Liver (tissue), 9 donors: ENCODE measurements around the gene HSD17B12. TPM values are rescaled to one million over a fixed set of nuclear protein-coding genes. Genes with fewer than 3 reads are reported as not detected.

Experiments
- DNase-seq: peaks from one replicate; pipeline ENCODE4 v3.0.0-alpha.2; 2017; ENCODE audit warnings: low spot score
- H3K27ac ChIP-seq, 2 donors: one replicate each; pipeline ENCODE4 v1.7.0; 2013; ENCODE audit warnings: inconsistent platforms in 2 of 2, low read length in 2 of 2, control low read depth in 1 of 2, low read depth in 1 of 2, mild to moderate bottlenecking in 1 of 2
- H3K27me3 ChIP-seq, 4 donors: one replicate each; pipeline versions ENCODE4 v1.6.1 to v1.7.0; 2013; ENCODE audit warnings: low read length in 3 of 4, inconsistent platforms in 1 of 4, mild to moderate bottlenecking in 1 of 4, moderate library complexity in 1 of 4; ENCODE audit not compliant: control insufficient read depth in 4 of 4, insufficient read depth in 4 of 4
- H3K36me3 ChIP-seq, 4 donors: one replicate each; pipeline versions ENCODE4 v1.6.1 to v1.7.0; 2013; ENCODE audit warnings: low read length in 3 of 4, mild to moderate bottlenecking in 3 of 4, low read depth in 1 of 4, moderate library complexity in 1 of 4; ENCODE audit not compliant: control insufficient read depth in 4 of 4, insufficient read depth in 3 of 4
- H3K4me1 ChIP-seq, 4 donors: one replicate each; pipeline versions ENCODE4 v1.6.1 to v1.7.0; 2013; ENCODE audit warnings: low read length in 3 of 4, mild to moderate bottlenecking in 3 of 4, moderate library complexity in 1 of 4; ENCODE audit not compliant: control insufficient read depth in 4 of 4, insufficient read depth in 4 of 4
- H3K4me3 ChIP-seq, 3 donors: one replicate each; pipeline versions ENCODE4 v1.6.1 to v1.7.0; 2013; ENCODE audit warnings: low read length in 3 of 3, control low read depth in 1 of 3, low read depth in 1 of 3, mild to moderate bottlenecking in 1 of 3
- H3K9ac ChIP-seq, 2 donors: one replicate each; pipeline ENCODE4 v1.7.0; 2013; ENCODE audit warnings: low read length in 2 of 2, mild to moderate bottlenecking in 2 of 2, moderate library complexity in 2 of 2, control low read depth in 1 of 2, low read depth in 1 of 2
- H3K9me3 ChIP-seq, 4 donors: one replicate each; pipeline versions ENCODE4 v1.6.1 to v1.7.0; 2013; ENCODE audit warnings: low read length in 3 of 4; ENCODE audit not compliant: control insufficient read depth in 4 of 4
- ATF3 ChIP-seq: IDR thresholded peaks from 2 replicates; pipeline ENCODE4 v1.6.1; 2016; ENCODE audit warnings: antibody characterized with exemption
- EGR1 ChIP-seq, 2 donors: IDR thresholded peaks; 2 replicates each; pipeline ENCODE4 v1.6.1; 2016 to 2018; ENCODE audit warnings: antibody characterized with exemption in 2 of 2, low read depth in 2 of 2
- FOXA1 ChIP-seq: IDR thresholded peaks from 2 replicates; pipeline ENCODE4 v1.6.1; 2016; ENCODE audit warnings: antibody characterized with exemption
- FOXA2 ChIP-seq: IDR thresholded peaks from 2 replicates; pipeline ENCODE4 v1.6.1; 2016; ENCODE audit warnings: antibody characterized with exemption
- GABPA ChIP-seq, 2 donors: IDR thresholded peaks in 1 of 2; conservative IDR thresholded peaks in 1 of 2; 2 replicates each; pipeline ENCODE4 v1.6.1; 2016; ENCODE audit warnings: antibody characterized with exemption in 2 of 2, mild to moderate bottlenecking in 1 of 2, moderate library complexity in 1 of 2
- RAD21 ChIP-seq, 2 donors: IDR thresholded peaks; 2 replicates each; pipeline ENCODE4 v1.6.1; 2016; ENCODE audit warnings: antibody characterized with exemption in 2 of 2, mild to moderate bottlenecking in 2 of 2
- RXRA ChIP-seq, 2 donors: IDR thresholded peaks; 2 replicates each; pipeline ENCODE4 v1.6.1; 2017 to 2018; ENCODE audit warnings: antibody characterized with exemption in 2 of 2, mild to moderate bottlenecking in 1 of 2
- YY1 ChIP-seq: IDR thresholded peaks from 2 replicates; pipeline ENCODE4 v1.6.1; 2016; ENCODE audit warnings: antibody characterized with exemption, mild to moderate bottlenecking
- ZBTB33 ChIP-seq: IDR thresholded peaks from 2 replicates; pipeline ENCODE4 v1.6.1; 2016; ENCODE audit warnings: antibody characterized with exemption
- WGBS: extraction: QIAGEN DNeasy Blood & Tissue Kit; methylation state at CpG from one replicate; pipeline ENCODE4 v1.1.7; 2013; 5-methylcytosine and 5-hydroxymethylcytosine counted together
- polyA plus RNA-seq, 2 donors: library from polyadenylated mRNA; stranded (reverse) in 1 of 2; unstranded in 1 of 2; fragments of 200-250 nt in 1 of 2; fragments of >200 nt in 1 of 2; fragmentation: Nextera tagmentation in 1 of 2; extraction: Ambion mirVana in 1 of 2; gene quantifications; one replicate each; pipeline versions ENCODE4 v1.2.1 to v1.2.3, GENCODE V29; 2013 to 2015
- total RNA-seq, 2 donors: library from RNA; depleted of rRNA; stranded (reverse); fragments of >200 nt; gene quantifications; one replicate each; pipeline ENCODE4 v1.2.3, GENCODE V29; 2014
- TF ChIP-seq, protein P1 (sequence below): fragments of 150-350 bp; IDR thresholded peaks from 2 replicates; pipeline ENCODE4 v1.5.1; 2017; ENCODE audit warnings: improper control_type of control experiment, low read depth, low read length; ENCODE audit not compliant: missing input control
- TF ChIP-seq, protein P2 (sequence below): IDR thresholded peaks from 2 replicates; pipeline ENCODE4 v1.6.1; 2016; ENCODE audit warnings: antibody characterized with exemption
- donor health status: healthy.
- donor health status: healthy.
- donor health status: healthy.
- donor health status: healthy.
- donor health status: healthy.

The HSD17B12 gene
- total and polyA plus RNA-seq, 4 donors = 50.3 to 126 (median 68.3) TPM

GRCh38 chr11:43708776-43709175, 28.2 kb downstream of the HSD17B12 start:
- Histone ChIP-seq H3K36me3 (peaks cover 0 to 1% (median 0%) of the 10 kb centered on the region in 4 donors), H3K9ac (no peak overlapping the region), H3K9me3 (no peaks in the 10 kb centered on the region), H3K4me3 (no peak overlapping the region), H3K27ac (no peak overlapping the region), H3K27me3 (no peaks in the 10 kb centered on the region), H3K4me1 (peaks cover 0 to 2% (median 0%) of the 10 kb centered on the region in 4 donors)
- no peak for TF ChIP-seq EGR1 (IDR thresholded peaks at IDR 0.05; ENCODE audit: low read depth in 2 of 2)
- TF ChIP-seq, protein P1, sequence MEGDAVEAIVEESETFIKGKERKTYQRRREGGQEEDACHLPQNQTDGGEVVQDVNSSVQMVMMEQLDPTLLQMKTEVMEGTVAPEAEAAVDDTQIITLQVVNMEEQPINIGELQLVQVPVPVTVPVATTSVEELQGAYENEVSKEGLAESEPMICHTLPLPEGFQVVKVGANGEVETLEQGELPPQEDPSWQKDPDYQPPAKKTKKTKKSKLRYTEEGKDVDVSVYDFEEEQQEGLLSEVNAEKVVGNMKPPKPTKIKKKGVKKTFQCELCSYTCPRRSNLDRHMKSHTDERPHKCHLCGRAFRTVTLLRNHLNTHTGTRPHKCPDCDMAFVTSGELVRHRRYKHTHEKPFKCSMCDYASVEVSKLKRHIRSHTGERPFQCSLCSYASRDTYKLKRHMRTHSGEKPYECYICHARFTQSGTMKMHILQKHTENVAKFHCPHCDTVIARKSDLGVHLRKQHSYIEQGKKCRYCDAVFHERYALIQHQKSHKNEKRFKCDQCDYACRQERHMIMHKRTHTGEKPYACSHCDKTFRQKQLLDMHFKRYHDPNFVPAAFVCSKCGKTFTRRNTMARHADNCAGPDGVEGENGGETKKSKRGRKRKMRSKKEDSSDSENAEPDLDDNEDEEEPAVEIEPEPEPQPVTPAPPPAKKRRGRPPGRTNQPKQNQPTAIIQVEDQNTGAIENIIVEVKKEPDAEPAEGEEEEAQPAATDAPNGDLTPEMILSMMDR = peak; percentile 31
- TF ChIP-seq RAD21 (IDR thresholded peaks at IDR 0.05) = peak; percentile 62 to 73
- WGBS = 79% methylated on average over 4 of the region's 4 CpGs
- no peak for DNase-seq

DNA sequence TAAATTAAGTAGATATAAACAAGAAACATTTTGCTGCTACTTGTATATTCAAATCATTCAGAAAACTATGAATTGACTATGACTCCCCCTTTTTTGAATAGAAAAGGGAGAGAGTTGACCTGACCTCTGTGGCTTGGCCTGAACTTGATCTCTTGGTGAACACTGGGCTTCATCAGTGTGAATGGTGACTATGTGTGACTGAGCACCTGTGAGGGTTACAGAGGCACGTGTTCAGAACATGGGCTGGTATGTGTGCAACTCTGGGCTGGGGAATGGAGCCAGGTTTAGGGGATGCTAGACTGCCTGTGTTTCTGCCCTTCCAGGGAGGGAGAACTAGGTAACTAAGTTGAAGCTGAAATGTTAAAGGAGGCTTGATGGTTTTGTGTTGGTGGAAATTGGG, 29.2 kb downstream of the HSD17B12 start:
- H3K4me3 ChIP-seq = no peak overlapping the region
- DNase-seq = no peak
- H3K27me3 ChIP-seq = no peaks in the 10 kb centered on the region
- 98% methylated on average over 1 of the region's 1 CpG for WGBS
- no peak overlapping the region for H3K27ac ChIP-seq
- H3K9me3 ChIP-seq = no peaks in the 10 kb centered on the region
- peaks cover 0 to 1% (median 0%) of the 10 kb centered on the region in 4 donors for H3K36me3 ChIP-seq
- H3K9ac ChIP-seq = no peak overlapping the region
- TF ChIP-seq FOXA2 (no peak), EGR1 (IDR thresholded peaks at IDR 0.05; ENCODE audit: low read depth in 2 of 2) (no peak)
- H3K4me1 ChIP-seq = peaks cover 0 to 2% (median 0%) of the 10 kb centered on the region in 4 donors

GRCh38 chr11:43712676-43713075, 32.1 kb downstream of the HSD17B12 start:
- H3K4me3 ChIP-seq = no peak overlapping the region
- H3K36me3 ChIP-seq = no peaks in the 10 kb centered on the region
- WGBS = 90% methylated on average over 4 of the region's 4 CpGs
- no peak overlapping the region for H3K9ac ChIP-seq
- no peak for DNase-seq
- H3K4me1 ChIP-seq = no peaks in the 10 kb centered on the region
- no peak for TF ChIP-seq RXRA (IDR thresholded peaks at IDR 0.05)
- TF ChIP-seq, protein P2, sequence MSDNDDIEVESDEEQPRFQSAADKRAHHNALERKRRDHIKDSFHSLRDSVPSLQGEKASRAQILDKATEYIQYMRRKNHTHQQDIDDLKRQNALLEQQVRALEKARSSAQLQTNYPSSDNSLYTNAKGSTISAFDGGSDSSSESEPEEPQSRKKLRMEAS = no peak
- no peak for TF ChIP-seq YY1
- TF ChIP-seq, protein P1 = no peak
- TF ChIP-seq EGR1 (IDR thresholded peaks at IDR 0.05; ENCODE audit: low read depth in 2 of 2) = no peak
- H3K27ac ChIP-seq = no peak overlapping the region
- no peaks in the 10 kb centered on the region for H3K9me3 ChIP-seq
- H3K27me3 ChIP-seq = no peaks in the 10 kb centered on the region

DNA sequence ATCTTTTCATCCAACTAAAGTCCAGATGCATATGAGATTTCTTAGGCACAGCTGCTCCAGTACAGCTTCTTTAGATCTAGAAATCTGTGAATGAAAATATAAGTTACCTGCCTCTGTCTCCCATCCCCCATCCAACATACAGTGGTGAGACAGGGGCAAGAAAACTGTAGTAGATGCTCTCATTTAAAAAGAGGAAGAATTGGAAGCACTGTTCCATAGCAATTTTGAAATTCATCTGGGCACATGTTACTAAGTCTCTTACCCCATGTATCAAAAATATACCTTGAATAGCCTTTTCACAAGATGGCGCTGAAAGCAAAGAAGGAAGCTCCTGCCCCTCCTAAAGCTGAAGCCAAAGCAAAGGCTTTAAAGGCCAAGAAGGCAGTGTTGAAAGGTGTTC, 37.8 kb downstream of the HSD17B12 start:
- no peaks in the 10 kb centered on the region for H3K4me1 ChIP-seq
- TF ChIP-seq ATF3 = no peak
- TF ChIP-seq ZBTB33 = no peak
- TF ChIP-seq FOXA1 = no peak
- TF ChIP-seq, protein P1 = no peak
- no peak for TF ChIP-seq YY1
- TF ChIP-seq RAD21 (IDR thresholded peaks at IDR 0.05) = no peak
- TF ChIP-seq, protein P2 = no peak
- no peak for TF ChIP-seq GABPA (IDR thresholded peaks at IDR 0.05 in 1 of 2, conservative IDR thresholded peaks at IDR 0.05 in 1 of 2)
- 98% methylated on average over 1 of the region's 1 CpG for whole genome bisulfite sequencing

More for the DNA sequence above, 37.8 kb downstream of the HSD17B12 start:
- Histone ChIP-seq H3K36me3 (peaks cover 0 to 2% (median 0%) of the 10 kb centered on the region in 4 donors), H3K9ac (no peak overlapping the region), H3K4me3 (no peak overlapping the region), H3K27ac (no peak overlapping the region), H3K27me3 (no peaks in the 10 kb centered on the region), H3K9me3 (peaks cover 0 to 5% (median 3%) of the 10 kb centered on the region in 4 donors)
- DNase-seq = no peak
